Measurements from ENCODE around the gene DIS3L2.

GRCh38 chr2:231941673-231942072, 19.8 kb upstream of the DIS3L2 start:
- TF ChIP-seq POLR2A (IDR thresholded peaks at IDR 0.05; ENCODE audit: low read depth, low read length) (no peak), POLR2AphosphoS5 (IDR thresholded peaks at IDR 0.05; ENCODE audit: low read depth, low read length) (no peak)

All from GM12892 (cell line).